Breast epithelium (tissue), 4 donors: Measurements from ENCODE around the gene ALKBH3. TPM values are rescaled to one million over a fixed set of nuclear protein-coding genes. Genes with fewer than 3 reads are reported as not detected.

ENCODE experiments used
- DNase-seq, 2 donors: peaks; one replicate each; pipeline ENCODE4 v3.0.0-alpha.2; 2019; ENCODE audit warnings: low spot score in 2 of 2
- H3K27ac ChIP-seq, 2 donors: fragments of 200-600 bp; sonication (generic) in 1 of 2; one replicate each; pipeline ENCODE4 v1.5.1; 2016 to 2019; ENCODE audit warnings: mild to moderate bottlenecking in 1 of 2
- H3K27me3 ChIP-seq, 2 donors: fragments of 200-600 bp; sonication (generic) in 1 of 2; one replicate each; pipeline versions ENCODE4 v1.5.1 to v1.6.0; 2017 to 2019; ENCODE audit warnings: control low read depth in 1 of 2, mild to moderate bottlenecking in 1 of 2
- H3K36me3 ChIP-seq: fragments of 200-600 bp; one replicate; pipeline ENCODE4 v1.5.1; 2019
- H3K4me1 ChIP-seq, 2 donors: fragments of 200-600 bp; sonication (generic); one replicate each; pipeline ENCODE4 v1.5.1; 2016 to 2019; ENCODE audit warnings: control low read depth in 1 of 2
- H3K4me3 ChIP-seq, 3 donors: fragments of 200-600 bp; sonication (generic); 1 replicate in 2 of 3; 2 replicates in 1 of 3; pipeline ENCODE4 v1.5.1; 2016 to 2019; ENCODE audit warnings: mild to moderate bottlenecking in 3 of 3, moderate library complexity in 2 of 3
- H3K9me3 ChIP-seq, 2 donors: fragments of 200-600 bp; sonication (generic) in 1 of 2; one replicate each; pipeline ENCODE4 v1.5.1; 2016 to 2019; ENCODE audit warnings: control low read depth in 1 of 2
- CTCF ChIP-seq, 3 donors: fragments of 450-650 bp; IDR thresholded peaks; one replicate each; pipeline ENCODE4 v1.5.1; 2016 to 2017; ENCODE audit warnings: antibody characterized with exemption in 3 of 3, mild to moderate bottlenecking in 3 of 3, moderate library complexity in 3 of 3
- POLR2A ChIP-seq: fragments of 450-650 bp; IDR thresholded peaks from one replicate; pipeline ENCODE4 v1.6.1; 2016; ENCODE audit warnings: antibody characterized with exemption, mild to moderate bottlenecking, moderate library complexity
- POLR2AphosphoS5 ChIP-seq, 3 donors: sonication (generic); formaldehyde crosslinking; IDR thresholded peaks; one replicate each; pipeline ENCODE4 v1.6.1; 2017; ENCODE audit warnings: antibody characterized with exemption in 3 of 3
- intact Hi-C: fragments of 100-400 bp; cut with DNase I; formaldehyde crosslinking; loops from one replicate; pipeline ENCODE4 v1.15.1; 2023; ENCODE audit warnings: low total_unique reads
- total RNA-seq, 3 donors: library from RNA; depleted of rRNA; stranded (reverse); fragments of >200 nt; gene quantifications; one replicate each; pipeline ENCODE4 v1.1.0, GENCODE V29; 2016

ALKBH3 gene
- total RNA-seq, 3 donors from 2014 or later = 29.0 to 40.7 (median 33.1) TPM

- intact Hi-C loops = no loop called here
- Histone ChIP-seq H3K4me1 (no peaks in the 10 kb centered on the region), H3K27ac (no peak overlapping the region), H3K9me3 (peaks cover 0 to 1% of the 10 kb centered on the region in 2 donors), H3K36me3 (no peaks in the 10 kb centered on the region), H3K27me3 (no peaks in the 10 kb centered on the region), H3K4me3 (no peak overlapping the region)
- TF ChIP-seq POLR2AphosphoS5 (IDR thresholded peaks at IDR 0.05) (no peak), POLR2A (no peak), CTCF (IDR thresholded peaks at IDR 0.05) (no peak)
- DNase-seq = no peak
Measured at GRCh38 chr11:43969543-43969942, 88.9 kb downstream of the ALKBH3 start.

Other genes with a start within 250 kb of the ALKBH3 start
- gene HSD17B12, start 200.1 kb upstream of the ALKBH3 start, total RNA-seq = 10 to 100 TPM; 36.1 to 48.9 (median 47.2) TPM
- gene C11orf96, start 61.8 kb downstream of the ALKBH3 start, total RNA-seq = 10 to 100 TPM; 41.1 to 97.3 (median 46.8) TPM
- gene ACCSL, start 167.2 kb downstream of the ALKBH3 start, total RNA-seq = not detected
- gene ACCS, start 185.4 kb downstream of the ALKBH3 start, total RNA-seq = 10 to 100 TPM; 21.0 to 35.0 (median 23.0) TPM
- gene EXT2, start 214.8 kb downstream of the ALKBH3 start, total RNA-seq = 100 to 1,000 TPM in 1 of 3 donors, 10 to 100 TPM in 2; 82.1 to 108 (median 96.9) TPM